ENCODE measurements around the gene TOMM34. TPM values are rescaled to one million over a fixed set of nuclear protein-coding genes. Genes with fewer than 3 reads are reported as not detected.
A peak's percentile ranks its signal among the peaks of the same experiment; 100 is the strongest.

Gene TOMM34
- total and polyA plus RNA-seq, 2 of the 13 experiments (the other 11 are each of a cell fraction or from before 2014, with no cell fraction given) = 36.2 to 52.0 TPM

- CTCF ChIA-PET (ENCODE audit: low intra/inter-chr PET ratio, low total read pairs) = no interaction called here
- in situ Hi-C loops (cut with HindIII; ENCODE audit: extremely low pct_ligation_motif_present, low pct_unique_long_range_greater_than_20kb) = no loop called here
- TSS peak; percentile 13 for BruUV-seq (replicated peaks)
- H4K20me1 ChIP-seq (ENCODE audit: insufficient read depth, low read length) = peaks cover 3% of the 10 kb centered on the region; the same call in 1 of the 2 replicates
- peak overlapping the region; percentile 35; the same call in 1 of the 2 replicates for H3K9ac ChIP-seq (ENCODE audit: insufficient read depth, low read depth, low read length)
- FAIRE-seq (no peak), DNase-seq (ENCODE audit: low spot score) (no peak), ATAC-seq (no peak)
- H2AFZ ChIP-seq (ENCODE audit: low read length) = no peak overlapping the region
- H3K4me1 ChIP-seq (ENCODE audit: insufficient read depth, low read length) = peaks cover 14% of the 10 kb centered on the region
- peak overlapping the region; percentile 99 for H3K4me2 ChIP-seq (ENCODE audit: low read depth, low read length)
- H3K79me2 ChIP-seq (ENCODE audit: insufficient read depth, low read length) = peaks cover 8% of the 10 kb centered on the region
- WGBS (ENCODE audit: low lambda C conversion rate) = 67% methylated on average over 14 of the region's 14 CpGs
- intact Hi-C loops (cut with micrococcal nuclease; ENCODE audit: unreplicated experiment) = no loop called here
- H3K9me3 ChIP-seq (ENCODE audit: low read length) = no peaks in the 10 kb centered on the region
- POLR2A ChIA-PET = interaction anchor here (0.6 to 3.2 kb wide), 19 partner anchors 9 to 1052 kb away, joined by 3 to 42 read pairs (median 4); partner anchors contain the start of genes STK4, TOMM34 and YWHAB
- no peaks in the 10 kb centered on the region; a peak in 1 of 5 replicates for H3K27me3 ChIP-seq (ENCODE audit: control insufficient read depth in 1 of 2, insufficient read depth in 2 of 2, low read length in 2 of 2)
- H3K36me3 ChIP-seq (replicated peaks in 1 of 2; ENCODE audit: control insufficient read depth in 1 of 2, insufficient read depth in 2 of 2, low read length in 2 of 2) = peaks cover 23 to 59% of the 10 kb centered on the region in 2 experiments
- peak overlapping the region; percentile 87 to 97 (median 95); a peak in 4 of 6 replicates for H3K4me3 ChIP-seq (replicated peaks in 1 of 3; ENCODE audit: insufficient read depth in 1 of 3, low read depth in 2 of 3, low read length in 3 of 3)
- H3K27ac ChIP-seq (ENCODE audit: extremely low read length, insufficient read depth, low read length) = peak overlapping the region; percentile 46
- TF ChIP-seq ZNF530 (CRISPR knock-in tag; IDR thresholded peaks at IDR 0.05; ENCODE audit: low read depth) (no peak), RBM22 (optimal IDR thresholded peaks at IDR 0.05; ENCODE audit: low read length) (peak; percentile 98), ZNF280D (CRISPR knock-in tag; IDR thresholded peaks at IDR 0.05) (peak; percentile 38; the same call in 1 of the 2 replicates), NR3C1 (CRISPR knock-in tag; IDR thresholded peaks at IDR 0.05) (no peak), ZNF772 (CRISPR knock-in tag; IDR thresholded peaks at IDR 0.05) (0 out of 2 replicates have a peak, but pooled peaks have one; percentile 0), CHD4 (IDR thresholded peaks at IDR 0.05; ENCODE audit: borderline replicate concordance, low read length) (0 out of 2 replicates have a peak, but pooled peaks have one; percentile 10), FLYWCH1 (CRISPR knock-in tag; IDR thresholded peaks at IDR 0.05) (peak; percentile 72; the same call in 1 of the 2 replicates), ARNTL (CRISPR knock-in tag; IDR thresholded peaks at IDR 0.05) (no peak), ZNF629 (CRISPR knock-in tag; conservative IDR thresholded peaks at IDR 0.05) (peak; percentile 76), ZNF607 (CRISPR knock-in tag; IDR thresholded peaks at IDR 0.05; ENCODE audit: borderline replicate concordance) (0 out of 2 replicates have a peak, but pooled peaks have one; percentile 14), ZNF788 (CRISPR knock-in tag; IDR thresholded peaks at IDR 0.05; ENCODE audit: borderline replicate concordance) (0 out of 2 replicates have a peak, but pooled peaks have one; percentile 52), JUND (CRISPR knock-in tag; IDR thresholded peaks at IDR 0.05) (0 out of 2 replicates have a peak, but pooled peaks have one; percentile 33), ZNF704 (CRISPR knock-in tag; IDR thresholded peaks at IDR 0.05; ENCODE audit: borderline replicate concordance) (0 out of 2 replicates have a peak, but pooled peaks have one; percentile 15), ZNF572 (CRISPR knock-in tag; IDR thresholded peaks at IDR 0.05) (peak; percentile 63; the same call in 1 of the 2 replicates), THAP7 (CRISPR knock-in tag; IDR thresholded peaks at IDR 0.05) (0 out of 2 replicates have a peak, but pooled peaks have one; percentile 34), NCOA1 (CRISPR knock-in tag; IDR thresholded peaks at IDR 0.05) (0 out of 2 replicates have a peak, but pooled peaks have one; percentile 14), ZNF891 (CRISPR knock-in tag; IDR thresholded peaks at IDR 0.05) (0 out of 2 replicates have a peak, but pooled peaks have one; percentile 12), ZNF605 (CRISPR knock-in tag; IDR thresholded peaks at IDR 0.05) (no peak)
Measured at GRCh38 chr20:44908987-44909871, 51.0 kb downstream of the TOMM34 start.
